ENCODE data around the gene RPGR.

GRCh38 chrX:38374431-38374830 is 47.1 kb upstream of the RPGR start:
- TF ChIP-seq EZH2phosphoT487 (IDR thresholded peaks at IDR 0.05; ENCODE audit: borderline replicate concordance, low read depth, low read length) (no peak), CTCF (conservative IDR thresholded peaks at IDR 0.05; ENCODE audit: low read length) (no peak)
